A673 (cell line): ENCODE results near the gene SIN3B.

Experiments
- EZH2 ChIP-seq: fragments of 200-600 bp; sonication (generic); IDR thresholded peaks from 2 replicates; pipeline ENCODE4 v1.6.1; 2017; ENCODE audit warnings: borderline replicate concordance, low read depth, mild to moderate bottlenecking, mixed read lengths, antibody characterized with exemption, low read length; ENCODE audit not compliant: poor library complexity, severe bottlenecking
- TF ChIP-seq, protein P1 (sequence below): fragments of 300-800, 200-600 bp; sonication (generic); conservative IDR thresholded peaks from 2 replicates; pipeline ENCODE4 v1.5.1; 2017; ENCODE audit warnings: low read depth, mild to moderate bottlenecking, antibody characterized with exemption, low read length, moderate library complexity, mixed read lengths

DNA sequence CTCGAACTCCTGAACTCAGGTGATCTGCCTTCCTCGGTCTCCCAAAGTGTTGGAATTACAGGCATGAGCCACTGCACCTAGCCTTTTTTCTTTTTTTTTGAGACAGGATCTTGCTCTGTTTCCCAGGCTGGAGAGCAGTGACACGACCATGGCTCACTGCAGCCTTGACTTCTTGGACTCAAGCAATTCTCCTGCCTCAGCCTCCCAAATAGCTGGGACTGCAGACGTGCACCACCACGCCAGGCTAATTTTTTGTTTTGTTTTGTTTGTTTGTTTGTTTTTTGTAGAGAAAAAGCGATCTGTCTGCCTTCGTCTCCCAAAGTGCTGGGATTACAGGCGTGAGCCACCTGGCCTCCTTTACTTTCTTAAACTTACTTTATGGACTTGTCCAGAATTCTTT is 6.5 kb upstream of the SIN3B start:
- TF ChIP-seq EZH2 = no peak
- TF ChIP-seq, protein P1, sequence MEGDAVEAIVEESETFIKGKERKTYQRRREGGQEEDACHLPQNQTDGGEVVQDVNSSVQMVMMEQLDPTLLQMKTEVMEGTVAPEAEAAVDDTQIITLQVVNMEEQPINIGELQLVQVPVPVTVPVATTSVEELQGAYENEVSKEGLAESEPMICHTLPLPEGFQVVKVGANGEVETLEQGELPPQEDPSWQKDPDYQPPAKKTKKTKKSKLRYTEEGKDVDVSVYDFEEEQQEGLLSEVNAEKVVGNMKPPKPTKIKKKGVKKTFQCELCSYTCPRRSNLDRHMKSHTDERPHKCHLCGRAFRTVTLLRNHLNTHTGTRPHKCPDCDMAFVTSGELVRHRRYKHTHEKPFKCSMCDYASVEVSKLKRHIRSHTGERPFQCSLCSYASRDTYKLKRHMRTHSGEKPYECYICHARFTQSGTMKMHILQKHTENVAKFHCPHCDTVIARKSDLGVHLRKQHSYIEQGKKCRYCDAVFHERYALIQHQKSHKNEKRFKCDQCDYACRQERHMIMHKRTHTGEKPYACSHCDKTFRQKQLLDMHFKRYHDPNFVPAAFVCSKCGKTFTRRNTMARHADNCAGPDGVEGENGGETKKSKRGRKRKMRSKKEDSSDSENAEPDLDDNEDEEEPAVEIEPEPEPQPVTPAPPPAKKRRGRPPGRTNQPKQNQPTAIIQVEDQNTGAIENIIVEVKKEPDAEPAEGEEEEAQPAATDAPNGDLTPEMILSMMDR = no peak
